ENCODE measurements around the gene GALNT1. TPM values are rescaled to one million over a fixed set of nuclear protein-coding genes. Genes with fewer than 3 reads are reported as not detected.

GALNT1 gene
- total and polyA plus RNA-seq, 9 of the 15 experiments (the other 6 are each of a cell fraction or from before 2014, with no cell fraction given) = 14.4 to 54.1 (median 36.6) TPM

- intact Hi-C loops (cut with micrococcal nuclease) = no loop called here
- Histone ChIP-seq H4K20me1 (replicated peaks; ENCODE audit: control insufficient read depth, insufficient read depth, low read length) (no peaks in the 10 kb centered on the region), H3K9me3 (replicated peaks; ENCODE audit: control insufficient read depth, insufficient read depth, low read depth, low read length) (no peaks in the 10 kb centered on the region), H3K9me1 (ENCODE audit: control insufficient read depth, insufficient read depth, low read length) (no peaks in the 10 kb centered on the region), H3K36me3 (ENCODE audit: control insufficient read depth, insufficient read depth, low read length) (peaks cover 4% of the 10 kb centered on the region; the same call in 2 of the 3 replicates), H3K4me3 (no peak overlapping the region), H3K4me2 (ENCODE audit: insufficient read depth, low read length) (no peak overlapping the region), H3K79me2 (ENCODE audit: control insufficient read depth, insufficient read depth, low read length) (no peaks in the 10 kb centered on the region), H3K9ac (ENCODE audit: insufficient read depth in 1 of 2, low read depth in 2 of 2, low read length in 2 of 2) (no peak overlapping the region), H3K27me3 (ENCODE audit: control insufficient read depth in 2 of 2, insufficient read depth in 2 of 2, low read length in 2 of 2) (no peaks in the 10 kb centered on the region), H3K27ac (ENCODE audit: extremely low read depth, low read depth, low read length) (no peak overlapping the region), H2AFZ (ENCODE audit: low read depth, low read length) (no peak overlapping the region), H3K4me1 (replicated peaks in 1 of 2; ENCODE audit: control insufficient read depth in 2 of 2, insufficient read depth in 2 of 2, low read length in 2 of 2) (no peaks in the 10 kb centered on the region)
- ATAC-seq (no peak), DNase-seq (ENCODE audit: extremely low read depth in 1 of 4, low spot score in 3 of 4) (no peak), FAIRE-seq (no peak)
- in situ Hi-C loops (cut with MboI) = no loop called here
- ChIA-PET CTCF (ENCODE audit: low intra/inter-chr PET ratio) (no interaction called here), POLR2A (no interaction called here)
- 19% methylated on average over 2 of the region's 2 CpGs for WGBS (ENCODE audit: insufficient coverage, low coverage, missing lambda C conversion rate)
- TF ChIP-seq ZNF445 (CRISPR knock-in tag; IDR thresholded peaks at IDR 0.05; ENCODE audit: low read depth) = no peak
- no peak for TF ChIP-seq SP2 (IDR thresholded peaks at IDR 0.05; ENCODE audit: extremely low read depth, low read depth, low read length, poor library complexity, severe bottlenecking)
- no peak for TF ChIP-seq ASH1L (IDR thresholded peaks at IDR 0.05; ENCODE audit: borderline replicate concordance, low read depth, partially characterized antibody)
- no peak for TF ChIP-seq ZNF695 (CRISPR knock-in tag; IDR thresholded peaks at IDR 0.05)
- TF ChIP-seq POLR2AphosphoS5 (IDR thresholded peaks at IDR 0.05; ENCODE audit: control insufficient read depth, insufficient read depth, low read depth, low read length) = no peak
- TF ChIP-seq CBFA2T3 (IDR thresholded peaks at IDR 0.05) = no peak
- no peak for TF ChIP-seq ZNF324 (CRISPR knock-in tag; IDR thresholded peaks at IDR 0.05)
- TF ChIP-seq CHD1 (IDR thresholded peaks at IDR 0.05; ENCODE audit: low read length) = no peak
- no peak for TF ChIP-seq TEAD4 (IDR thresholded peaks at IDR 0.05; ENCODE audit: low read length)
- no peak for TF ChIP-seq TEAD4 (CRISPR knock-in tag; IDR thresholded peaks at IDR 0.05; ENCODE audit: borderline replicate concordance)
- TF ChIP-seq ZKSCAN3 (CRISPR knock-in tag; IDR thresholded peaks at IDR 0.05) = no peak
- no peak for TF ChIP-seq ZBTB11 (CRISPR knock-in tag; IDR thresholded peaks at IDR 0.05)
- TF ChIP-seq, protein P1, sequence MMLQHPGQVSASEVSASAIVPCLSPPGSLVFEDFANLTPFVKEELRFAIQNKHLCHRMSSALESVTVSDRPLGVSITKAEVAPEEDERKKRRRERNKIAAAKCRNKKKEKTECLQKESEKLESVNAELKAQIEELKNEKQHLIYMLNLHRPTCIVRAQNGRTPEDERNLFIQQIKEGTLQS (IDR thresholded peaks at IDR 0.05) = no peak
- TF ChIP-seq, protein P1 (CRISPR knock-in tag; conservative IDR thresholded peaks at IDR 0.05) = no peak
- TF ChIP-seq, protein P2, sequence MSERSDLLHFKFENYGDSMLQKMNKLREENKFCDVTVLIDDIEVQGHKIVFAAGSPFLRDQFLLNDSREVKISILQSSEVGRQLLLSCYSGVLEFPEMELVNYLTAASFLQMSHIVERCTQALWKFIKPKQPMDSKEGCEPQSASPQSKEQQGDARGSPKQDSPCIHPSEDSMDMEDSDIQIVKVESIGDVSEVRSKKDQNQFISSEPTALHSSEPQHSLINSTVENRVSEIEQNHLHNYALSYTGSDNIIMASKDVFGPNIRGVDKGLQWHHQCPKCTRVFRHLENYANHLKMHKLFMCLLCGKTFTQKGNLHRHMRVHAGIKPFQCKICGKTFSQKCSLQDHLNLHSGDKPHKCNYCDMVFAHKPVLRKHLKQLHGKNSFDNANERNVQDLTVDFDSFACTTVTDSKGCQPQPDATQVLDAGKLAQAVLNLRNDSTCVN (CRISPR knock-in tag; IDR thresholded peaks at IDR 0.05) = no peak
- no peak for TF ChIP-seq SRSF1 (IDR thresholded peaks at IDR 0.05; ENCODE audit: low read depth, low read length)
- no peak for TF ChIP-seq ETS1 (conservative IDR thresholded peaks at IDR 0.05; ENCODE audit: control insufficient read depth, low read depth, low read length)
- BruUV-seq (replicated peaks) = no TSS peak
These were observed 132.0 kb downstream of the GALNT1 start for GRCh38 chr18:35713545-35713944.

All from K562 (cell line).